Measurements from ENCODE around the gene AFDN.
"Not testable (repeated sequence)": the region's sequence is repeated elsewhere in the genome, so short reads cannot be mapped to it uniquely, and the experiment has no call there.

AFDN gene

GRCh38 chr6:168000198-168001028 lies 173.7 kb downstream of the AFDN start:
- no peak for DNase-seq (ENCODE audit: low spot score)

- DNase-seq (ENCODE audit: low spot score): no peak
Observed at GRCh38 chr6:168001029-168001332, 174.3 kb downstream of the AFDN start.

GRCh38 chr6:168001514-168001913 lies 174.8 kb downstream of the AFDN start:
- not testable (repeated sequence) for DNase-seq (ENCODE audit: low spot score)

GRCh38 chr6:168002804-168003203 lies 176.1 kb downstream of the AFDN start:
- DNase-seq (ENCODE audit: low spot score): no peak

GRCh38 chr6:168004023-168004422 lies 177.3 kb downstream of the AFDN start:
- DNase-seq (ENCODE audit: low spot score): no peak

- no peak for DNase-seq (ENCODE audit: low spot score)
Observed at GRCh38 chr6:168004945-168005344, 178.2 kb downstream of the AFDN start.

- DNase-seq (ENCODE audit: low spot score): no peak
Observed at GRCh38 chr6:168005796-168006195, 179.1 kb downstream of the AFDN start.

- DNase-seq (ENCODE audit: low spot score): no peak
Observed at GRCh38 chr6:168007592-168008338, 181.1 kb downstream of the AFDN start.

- DNase-seq (ENCODE audit: low spot score): no peak
Observed at GRCh38 chr6:168009331-168009730, 182.6 kb downstream of the AFDN start.

GRCh38 chr6:168011291-168011690 lies 184.6 kb downstream of the AFDN start:
- DNase-seq (ENCODE audit: low spot score): no peak

- no peak for DNase-seq (ENCODE audit: low spot score)
Observed at GRCh38 chr6:168012431-168013249, 185.9 kb downstream of the AFDN start.

- no peak for DNase-seq (ENCODE audit: low spot score)
Observed at GRCh38 chr6:168013250-168013915, 186.7 kb downstream of the AFDN start.

- no peak for DNase-seq (ENCODE audit: low spot score)
Observed at GRCh38 chr6:168014428-168014827, 187.7 kb downstream of the AFDN start.

GRCh38 chr6:168015009-168015408 lies 188.3 kb downstream of the AFDN start:
- no peak for DNase-seq (ENCODE audit: low spot score)

GRCh38 chr6:168015482-168016175 lies 188.9 kb downstream of the AFDN start:
- DNase-seq (ENCODE audit: low spot score): no peak

- DNase-seq (ENCODE audit: low spot score): no peak
Observed at GRCh38 chr6:168016176-168016620, 189.5 kb downstream of the AFDN start.

- DNase-seq (ENCODE audit: low spot score): no peak
Observed at GRCh38 chr6:168016721-168017525, 190.2 kb downstream of the AFDN start.

GRCh38 chr6:168017629-168018028 lies 190.9 kb downstream of the AFDN start:
- DNase-seq (ENCODE audit: low spot score): no peak

GRCh38 chr6:168018664-168019063 lies 192.0 kb downstream of the AFDN start:
- DNase-seq (ENCODE audit: low spot score): no peak

- DNase-seq (ENCODE audit: low spot score): no peak
Observed at GRCh38 chr6:168020242-168020641, 193.5 kb downstream of the AFDN start.

GRCh38 chr6:168021581-168021980 lies 194.9 kb downstream of the AFDN start:
- no peak for DNase-seq (ENCODE audit: low spot score)
